Testis (tissue), 3 donors: ENCODE results near the gene TMEM117. TPM values are rescaled to one million over a fixed set of nuclear protein-coding genes. Genes with fewer than 3 reads are reported as not detected.
"Not testable (repeated sequence)": the region's sequence is repeated elsewhere in the genome, so short reads cannot be mapped to it uniquely, and the experiment has no call there.

Experiments used
- DNase-seq: peaks from one replicate; pipeline ENCODE4 v3.0.0-alpha.2; 2019
- H3K27ac ChIP-seq, 2 donors: fragments of 200-600 bp; sonication (generic); one replicate each; pipeline ENCODE4 v1.5.1; 2019
- H3K27me3 ChIP-seq: fragments of 200-600 bp; sonication (generic); one replicate; pipeline ENCODE4 v1.5.1; 2019
- H3K36me3 ChIP-seq: fragments of 200-600 bp; sonication (generic); one replicate; pipeline ENCODE4 v1.5.1; 2017; ENCODE audit warnings: low read depth; ENCODE audit errors: missing control alignments
- H3K4me1 ChIP-seq: fragments of 200-600 bp; sonication (generic); one replicate; pipeline ENCODE4 v1.5.1; 2019
- H3K4me3 ChIP-seq, 2 donors: fragments of 200-600 bp; sonication (generic); one replicate each; pipeline ENCODE4 v1.5.1; 2017 to 2019
- H3K9me3 ChIP-seq: fragments of 200-600 bp; sonication (generic); one replicate; pipeline ENCODE4 v1.5.1; 2017
- POLR2A ChIP-seq: fragments of 450-650 bp; IDR thresholded peaks from one replicate; pipeline ENCODE4 v1.6.1; 2017; ENCODE audit warnings: antibody characterized with exemption, mild to moderate bottlenecking, moderate library complexity
- WGBS, 2 donors: methylation state at CpG; one replicate each; pipeline ENCODE4 v1.1.5; 2018; 5-methylcytosine and 5-hydroxymethylcytosine counted together
- intact Hi-C: fragments of 100-400 bp; cut with DNase I; formaldehyde crosslinking; loops from one replicate; pipeline ENCODE4 v1.15.1; 2023; ENCODE audit warnings: low total_unique reads
- polyA plus RNA-seq: library from polyadenylated mRNA; stranded (reverse); fragments of 350-450 nt; fragmentation: Illumina TruSeq; extraction: RNeasy Lipid Tissue Mini Kit (QIAGEN cat#74804); gene quantifications from one replicate; pipeline ENCODE4 v1.2.3, GENCODE V29; 2014; ENCODE audit warnings: low read depth, low replicate concordance; ENCODE audit not compliant: insufficient read depth
- total RNA-seq, 2 donors: library from RNA; depleted of rRNA; stranded (reverse); fragments of >200 nt; gene quantifications; one replicate each; pipeline ENCODE4 v1.2.3, GENCODE V29; 2016
- TF ChIP-seq, protein P1 (sequence below), 3 experiments: fragments of 450-650 bp in 2 of 3; fragments of 200-600 bp in 1 of 3; sonication (generic) in 1 of 3; IDR thresholded peaks; one replicate each; pipeline ENCODE4 v1.5.1; 2016 to 2019; ENCODE audit warnings: antibody characterized with exemption in 3 of 3, mild to moderate bottlenecking in 2 of 3, moderate library complexity in 1 of 3

TMEM117 gene
- total and polyA plus RNA-seq, 3 donors from 2014 or later, result 6.1 to 17.7 (median 14.8) TPM

DNA sequence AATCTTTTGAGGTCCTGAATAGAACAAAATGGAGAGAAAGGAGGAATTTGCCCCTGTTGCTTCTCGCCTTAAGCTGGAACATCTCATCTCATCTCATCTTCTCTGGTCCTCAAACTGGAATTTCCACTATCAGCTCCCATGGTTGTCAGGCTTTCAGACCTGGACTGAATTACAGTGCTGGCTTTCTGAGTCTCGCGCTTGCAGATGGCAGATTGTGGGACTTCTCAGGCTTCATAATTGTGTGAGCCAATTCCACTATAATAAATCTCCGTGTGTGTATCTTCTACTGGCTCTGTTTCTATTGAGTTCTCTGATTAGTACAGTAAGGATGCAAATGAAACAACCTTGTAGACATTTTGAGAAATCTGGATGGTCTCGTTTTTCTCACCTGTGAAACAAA, 199.0 kb downstream of the TMEM117 start:
- Histone ChIP-seq H3K27ac (no peak overlapping the region), H3K27me3 (no peaks in the 10 kb centered on the region), H3K36me3 (no peaks in the 10 kb centered on the region), H3K9me3 (no peaks in the 10 kb centered on the region), H3K4me3 (no peak overlapping the region), H3K4me1 (no peaks in the 10 kb centered on the region)
- intact Hi-C loops, result no loop called here
- TF ChIP-seq POLR2A, result no peak
- TF ChIP-seq, protein P1, sequence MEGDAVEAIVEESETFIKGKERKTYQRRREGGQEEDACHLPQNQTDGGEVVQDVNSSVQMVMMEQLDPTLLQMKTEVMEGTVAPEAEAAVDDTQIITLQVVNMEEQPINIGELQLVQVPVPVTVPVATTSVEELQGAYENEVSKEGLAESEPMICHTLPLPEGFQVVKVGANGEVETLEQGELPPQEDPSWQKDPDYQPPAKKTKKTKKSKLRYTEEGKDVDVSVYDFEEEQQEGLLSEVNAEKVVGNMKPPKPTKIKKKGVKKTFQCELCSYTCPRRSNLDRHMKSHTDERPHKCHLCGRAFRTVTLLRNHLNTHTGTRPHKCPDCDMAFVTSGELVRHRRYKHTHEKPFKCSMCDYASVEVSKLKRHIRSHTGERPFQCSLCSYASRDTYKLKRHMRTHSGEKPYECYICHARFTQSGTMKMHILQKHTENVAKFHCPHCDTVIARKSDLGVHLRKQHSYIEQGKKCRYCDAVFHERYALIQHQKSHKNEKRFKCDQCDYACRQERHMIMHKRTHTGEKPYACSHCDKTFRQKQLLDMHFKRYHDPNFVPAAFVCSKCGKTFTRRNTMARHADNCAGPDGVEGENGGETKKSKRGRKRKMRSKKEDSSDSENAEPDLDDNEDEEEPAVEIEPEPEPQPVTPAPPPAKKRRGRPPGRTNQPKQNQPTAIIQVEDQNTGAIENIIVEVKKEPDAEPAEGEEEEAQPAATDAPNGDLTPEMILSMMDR (IDR thresholded peaks at IDR 0.05), result no peak
- WGBS, 2 donors, result 95% methylated on average over 5 of the region's 5 CpGs
- no peak for DNase-seq

DNA sequence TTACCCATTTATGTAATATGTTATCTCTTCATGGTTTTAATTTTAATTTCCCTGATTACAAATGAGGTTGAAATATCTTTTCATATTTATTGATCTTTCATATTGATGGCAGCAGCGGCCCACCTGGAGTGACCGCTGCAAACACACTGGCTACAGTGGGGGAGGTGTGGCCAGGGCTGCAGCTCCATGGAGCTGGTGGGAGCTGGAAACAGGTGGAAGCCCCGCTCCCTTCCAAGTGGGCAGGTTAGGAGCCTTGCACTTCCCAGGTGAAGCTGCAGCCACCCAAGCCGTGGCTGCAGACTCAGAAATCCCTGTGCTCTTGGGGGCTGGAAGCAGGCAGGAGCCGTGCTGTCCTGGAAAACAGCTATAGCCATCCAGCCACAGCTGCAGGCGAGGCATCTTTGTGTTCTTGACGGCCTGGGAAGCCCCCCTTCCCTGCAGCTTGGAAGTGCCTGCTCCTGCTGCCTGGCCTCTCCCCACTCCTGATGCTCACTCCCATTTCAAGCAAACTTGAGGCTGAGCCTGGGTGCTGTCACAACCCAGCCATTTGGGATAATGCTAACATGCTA, 201.1 kb downstream of the TMEM117 start:
- Histone ChIP-seq H3K27me3 (no peaks in the 10 kb centered on the region), H3K4me3 (no peak overlapping the region), H3K9me3 (no peaks in the 10 kb centered on the region), H3K4me1 (no peaks in the 10 kb centered on the region), H3K36me3 (no peaks in the 10 kb centered on the region), H3K27ac (no peak overlapping the region)
- intact Hi-C loops, result no loop called here
- no peak for TF ChIP-seq POLR2A
- TF ChIP-seq, protein P1 (IDR thresholded peaks at IDR 0.05), result no peak
- DNase-seq, result no peak
- 93 to 94% methylated on average over 5 to 7 of the region's 7 CpGs for WGBS, 2 donors

DNA sequence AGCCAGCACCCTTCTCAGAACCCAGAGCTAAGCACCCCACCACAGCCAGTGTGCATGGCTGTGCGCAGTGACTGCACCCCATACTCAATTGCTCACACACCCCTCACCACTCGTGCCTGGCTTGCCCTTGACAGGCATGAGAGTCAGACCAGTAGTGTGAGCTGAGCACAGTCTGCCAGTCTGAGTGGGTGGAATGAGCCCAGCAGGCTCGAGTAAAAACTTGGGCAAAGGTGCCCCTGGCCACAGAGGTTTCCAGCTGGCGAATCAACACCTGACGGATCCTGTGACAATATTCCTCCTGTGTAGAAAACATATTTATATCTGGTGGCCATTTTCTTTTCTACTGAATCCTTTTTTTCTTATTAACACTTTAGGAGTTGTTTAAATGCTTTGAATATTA, 202.5 kb downstream of the TMEM117 start:
- H3K27ac ChIP-seq, result no peak overlapping the region
- H3K9me3 ChIP-seq, result no peaks in the 10 kb centered on the region
- H3K4me1 ChIP-seq, result no peaks in the 10 kb centered on the region
- no peaks in the 10 kb centered on the region for H3K36me3 ChIP-seq
- DNase-seq, result no peak
- WGBS, 2 donors, result 88 to 93% methylated on average over 3 to 5 of the region's 5 CpGs
- intact Hi-C loops, result no loop called here
- H3K27me3 ChIP-seq, result no peaks in the 10 kb centered on the region
- H3K4me3 ChIP-seq, result no peak overlapping the region
- TF ChIP-seq, protein P1 (IDR thresholded peaks at IDR 0.05), result no peak
- no peak for TF ChIP-seq POLR2A

DNA sequence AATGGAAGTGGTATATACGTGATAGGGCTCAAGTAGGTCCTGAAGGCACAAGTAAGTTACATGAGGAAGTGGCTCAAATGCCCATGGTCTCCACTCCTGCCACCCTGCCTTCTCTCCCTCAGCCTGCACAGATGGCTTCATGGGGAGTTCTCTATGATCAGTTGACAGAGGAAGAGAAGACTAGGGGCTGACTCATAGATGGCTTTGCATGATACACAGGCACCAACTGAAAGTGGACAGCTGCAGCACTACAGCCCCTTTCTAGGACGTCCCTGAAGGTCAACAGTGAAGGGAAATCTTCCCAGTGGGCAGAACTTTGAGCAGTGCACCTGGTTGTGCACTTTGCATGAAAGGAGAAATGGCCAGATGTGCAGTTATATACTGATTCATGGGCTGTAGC, 208.6 kb downstream of the TMEM117 start:
- WGBS, 2 donors, result 93 to 95% methylated on average over 2 of the region's 2 CpGs
- H3K9me3 ChIP-seq, H3K27me3 ChIP-seq, H3K27ac ChIP-seq, intact Hi-C loops, H3K4me3 ChIP-seq, DNase-seq, H3K36me3 ChIP-seq, H3K4me1 ChIP-seq: not testable (repeated sequence)

DNA sequence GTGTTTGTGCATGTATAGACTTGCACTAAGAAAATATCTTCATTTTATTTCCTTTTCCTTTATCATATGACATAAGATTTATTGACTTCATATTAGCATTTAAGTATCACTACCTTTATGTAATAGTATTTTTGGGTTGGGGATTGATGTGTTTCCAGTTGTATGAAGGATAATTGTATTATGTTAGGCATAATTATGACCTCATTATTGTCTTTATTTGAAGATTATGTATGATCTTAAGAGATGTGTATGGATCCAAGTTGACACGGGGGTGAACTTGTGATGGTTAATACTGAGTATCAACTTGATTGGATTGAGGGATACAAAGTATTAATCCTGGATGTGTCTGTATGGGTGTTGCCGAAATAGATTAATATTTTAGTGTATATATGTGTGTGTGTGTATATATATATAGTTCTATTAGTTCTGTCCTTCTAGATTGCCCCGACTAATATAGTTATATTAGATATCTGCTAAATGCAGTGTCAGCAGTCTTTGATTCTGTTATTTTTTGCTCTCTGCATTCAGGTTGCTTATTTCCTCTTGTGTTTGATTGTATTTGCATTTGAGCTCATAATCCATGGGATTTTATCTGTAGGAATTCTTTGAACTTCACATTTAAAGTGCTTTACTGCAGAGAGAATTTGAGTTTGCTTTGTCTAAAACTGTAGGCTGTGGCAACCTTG, 211.0 kb downstream of the TMEM117 start:
- no peaks in the 10 kb centered on the region for H3K27me3 ChIP-seq
- no peak overlapping the region for H3K4me3 ChIP-seq
- intact Hi-C loops, result no loop called here
- H3K9me3 ChIP-seq, result no peaks in the 10 kb centered on the region
- no peaks in the 10 kb centered on the region for H3K36me3 ChIP-seq
- WGBS, 2 donors, result 91 to 95% methylated on average over 3 of the region's 3 CpGs
- DNase-seq, result no peak
- TF ChIP-seq, protein P1 (IDR thresholded peaks at IDR 0.05), result no peak
- TF ChIP-seq POLR2A, result no peak
- H3K27ac ChIP-seq, result no peak overlapping the region
- no peaks in the 10 kb centered on the region for H3K4me1 ChIP-seq
